ENCODE data around the gene KCNS1. TPM values are rescaled to one million over a fixed set of nuclear protein-coding genes. Genes with fewer than 3 reads are reported as not detected.

The KCNS1 gene
- total RNA-seq, 2 experiments from 2014 or later, result not detected

- BruUV-seq (replicated peaks), result no TSS peak
- TF ChIP-seq CTCF (conservative IDR thresholded peaks at IDR 0.05; ENCODE audit: low read length) (no peak), EZH2phosphoT487 (IDR thresholded peaks at IDR 0.05; ENCODE audit: borderline replicate concordance, low read depth, low read length) (no peak)
- Histone ChIP-seq H3K9me3 (ENCODE audit: low read length) (no peaks in the 10 kb centered on the region), H3K9me2 (ENCODE audit: insufficient read depth, low read length) (no peaks in the 10 kb centered on the region), H2AFZ (ENCODE audit: low read length) (no peak overlapping the region), H3K4me2 (ENCODE audit: low read length) (no peak overlapping the region), H3K27ac (ENCODE audit: low read depth, low read length, poor library complexity, severe bottlenecking) (no peak overlapping the region), H4K20me1 (ENCODE audit: insufficient read depth, low read length) (peaks cover 27% of the 10 kb centered on the region; the same call in 1 of the 2 replicates), H3K4me1 (ENCODE audit: insufficient read depth, low read length, poor library complexity, severe bottlenecking) (peaks cover 41% of the 10 kb centered on the region), H3K4me3 (ENCODE audit: low read depth, low read length, poor library complexity, severe bottlenecking) (no peak overlapping the region), H3K36me3 (ENCODE audit: insufficient read depth, low read length) (peaks cover 61% of the 10 kb centered on the region), H3K79me2 (ENCODE audit: insufficient read depth, low read depth, low read length) (peaks cover 39% of the 10 kb centered on the region)
- DNase-seq (ENCODE audit: low spot score), result no peak
- POLR2A ChIA-PET, result interaction anchor here (0.6 to 0.7 kb wide), 4 partner anchors 17 to 726 kb away, joined by 3 to 7 read pairs (median 5); no protein-coding TSS in a partner anchor
- intact Hi-C loops (cut with micrococcal nuclease; ENCODE audit: unreplicated experiment), result no loop called here
- CTCF ChIA-PET (ENCODE audit: unreplicated experiment), result no interaction called here
Observed at GRCh38 chr20:45055056-45055455, 45.9 kb downstream of the KCNS1 start.

GRCh38 chr20:45053430-45054351 is 47.2 kb downstream of the KCNS1 start:
- no peak for DNase-seq (ENCODE audit: low spot score)
- intact Hi-C loops (cut with micrococcal nuclease; ENCODE audit: unreplicated experiment), result no loop called here
- H2AFZ ChIP-seq (ENCODE audit: low read length), result no peak overlapping the region
- peaks cover 52% of the 10 kb centered on the region for H3K79me2 ChIP-seq (ENCODE audit: insufficient read depth, low read depth, low read length)
- H3K9me3 ChIP-seq (ENCODE audit: low read length), result no peaks in the 10 kb centered on the region
- H3K4me1 ChIP-seq (ENCODE audit: insufficient read depth, low read length, poor library complexity, severe bottlenecking), result peaks cover 55% of the 10 kb centered on the region
- peak overlapping the region; percentile 73 for H3K4me2 ChIP-seq (ENCODE audit: low read length)
- no peaks in the 10 kb centered on the region for H3K9me2 ChIP-seq (ENCODE audit: insufficient read depth, low read length)
- ChIA-PET POLR2A (interaction anchor here (0.6 to 1.5 kb wide), 6 partner anchors 25 to 79 kb away, joined by 3 to 7 read pairs (median 3); no protein-coding TSS in a partner anchor), CTCF (ENCODE audit: unreplicated experiment) (no interaction called here)
- no peak for TF ChIP-seq EZH2phosphoT487 (IDR thresholded peaks at IDR 0.05; ENCODE audit: borderline replicate concordance, low read depth, low read length)
- TF ChIP-seq CTCF (conservative IDR thresholded peaks at IDR 0.05; ENCODE audit: low read length), result no peak
- no TSS peak for BruUV-seq (replicated peaks)
- peaks cover 63% of the 10 kb centered on the region for H3K36me3 ChIP-seq (ENCODE audit: insufficient read depth, low read length)
- H3K27ac ChIP-seq (ENCODE audit: low read depth, low read length, poor library complexity, severe bottlenecking), result peak overlapping the region; percentile 66
- peaks cover 27% of the 10 kb centered on the region; the same call in 1 of the 2 replicates for H4K20me1 ChIP-seq (ENCODE audit: insufficient read depth, low read length)
- H3K4me3 ChIP-seq (ENCODE audit: low read depth, low read length, poor library complexity, severe bottlenecking), result peak overlapping the region; percentile 29
